NCI-H510A treated with DMSO at 0.1 percent for 48 hours (cell line): ENCODE data around the gene ADAT1.

Experiments
- DNase-seq: peaks from one replicate; lab custom pipeline; 2025; lab: John Stamatoyannopoulos, UW

The ADAT1 gene

DNA sequence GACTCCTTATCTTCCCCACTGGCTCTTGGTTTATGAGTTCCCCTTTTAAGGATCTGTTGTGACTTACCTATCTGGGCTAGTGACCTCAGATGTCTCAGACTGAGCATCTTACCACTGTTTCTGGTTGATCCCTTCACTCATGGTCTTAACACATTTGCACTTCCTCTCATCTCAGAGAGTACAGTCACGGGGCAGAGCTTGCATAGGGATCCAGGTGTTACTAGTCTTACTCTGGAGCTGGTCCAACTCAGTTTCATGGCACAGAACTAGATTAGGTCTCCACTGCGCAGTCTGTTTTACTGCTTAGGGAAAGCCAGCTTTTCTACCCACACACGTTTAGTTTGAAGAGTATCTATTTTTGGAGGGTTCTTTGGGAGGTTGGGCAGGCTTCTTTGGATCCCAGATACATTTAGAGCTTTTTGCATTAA lies 46.7 kb downstream of the ADAT1 start:
- no peak for DNase-seq

DNA sequence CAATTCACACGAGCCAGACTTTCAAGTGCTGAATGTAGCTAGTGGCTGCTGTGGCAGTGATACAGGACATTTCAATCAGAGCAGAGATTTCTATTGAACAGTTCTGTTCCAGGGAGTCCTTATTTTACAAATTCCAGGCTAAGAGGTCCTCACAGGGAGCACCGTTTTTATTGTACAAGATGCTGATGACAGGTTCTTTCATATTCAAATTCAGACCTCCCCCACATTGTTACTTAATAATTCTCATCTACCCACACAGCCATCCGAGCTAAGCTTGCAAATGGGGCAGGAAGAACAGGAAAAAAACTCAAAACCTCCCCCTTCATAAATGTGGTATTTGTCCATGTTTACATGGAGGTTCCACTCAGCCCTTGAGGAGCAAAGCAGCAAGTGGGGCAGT lies 47.1 kb downstream of the ADAT1 start:
- DNase-seq = no peak

DNA sequence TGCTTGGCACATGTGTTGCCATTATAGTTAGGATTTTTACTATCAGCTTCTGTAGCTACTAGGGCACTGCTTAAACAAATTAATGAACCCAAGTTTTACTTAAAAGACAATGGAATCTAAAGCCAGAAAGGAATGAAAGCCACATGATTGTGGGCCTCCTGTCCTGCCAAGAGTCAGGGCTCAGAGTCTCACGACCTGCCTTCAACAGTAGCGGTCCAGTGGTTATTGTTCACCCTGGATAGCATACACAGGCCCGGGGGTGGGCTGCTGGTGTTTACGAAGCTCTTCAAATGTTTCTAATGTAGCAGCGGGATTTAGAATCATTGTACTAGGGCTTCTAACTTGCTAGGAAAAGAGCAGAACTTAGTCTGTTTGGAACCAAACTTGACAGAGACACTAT lies 49.1 kb downstream of the ADAT1 start:
- no peak for DNase-seq

DNA sequence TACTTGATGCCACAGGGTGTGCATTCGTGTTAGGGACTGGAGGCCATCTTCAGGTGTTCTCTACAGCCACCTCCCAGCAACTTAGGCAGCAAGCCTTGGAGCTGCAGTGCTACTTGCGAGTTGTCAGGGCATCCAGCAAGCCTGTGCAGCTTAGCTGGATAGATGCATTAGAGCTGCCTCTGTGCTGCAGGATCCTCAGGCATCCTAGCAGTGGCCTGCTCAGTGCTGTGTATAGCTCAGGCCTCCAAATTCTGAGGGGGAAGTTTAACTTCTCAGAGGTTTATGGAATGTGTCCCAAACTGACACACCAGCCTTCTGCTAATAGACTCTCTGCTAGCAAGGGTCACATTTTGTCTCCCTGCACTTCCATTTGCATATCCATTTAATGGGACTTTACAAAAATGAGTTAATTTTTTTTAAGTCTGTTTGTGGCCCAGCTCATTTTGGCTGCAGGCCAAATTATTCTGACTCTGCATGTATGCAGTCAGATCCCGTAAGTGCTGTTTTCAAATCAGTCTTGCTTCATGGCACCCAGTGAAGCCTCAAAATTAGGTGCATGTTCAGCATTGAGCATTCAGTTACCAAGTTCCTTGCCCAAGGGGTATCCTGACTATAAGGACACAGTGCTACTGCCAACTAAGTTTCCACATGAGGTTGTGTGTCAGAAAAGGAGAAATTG lies 50.1 kb downstream of the ADAT1 start:
- DNase-seq = no peak

DNA sequence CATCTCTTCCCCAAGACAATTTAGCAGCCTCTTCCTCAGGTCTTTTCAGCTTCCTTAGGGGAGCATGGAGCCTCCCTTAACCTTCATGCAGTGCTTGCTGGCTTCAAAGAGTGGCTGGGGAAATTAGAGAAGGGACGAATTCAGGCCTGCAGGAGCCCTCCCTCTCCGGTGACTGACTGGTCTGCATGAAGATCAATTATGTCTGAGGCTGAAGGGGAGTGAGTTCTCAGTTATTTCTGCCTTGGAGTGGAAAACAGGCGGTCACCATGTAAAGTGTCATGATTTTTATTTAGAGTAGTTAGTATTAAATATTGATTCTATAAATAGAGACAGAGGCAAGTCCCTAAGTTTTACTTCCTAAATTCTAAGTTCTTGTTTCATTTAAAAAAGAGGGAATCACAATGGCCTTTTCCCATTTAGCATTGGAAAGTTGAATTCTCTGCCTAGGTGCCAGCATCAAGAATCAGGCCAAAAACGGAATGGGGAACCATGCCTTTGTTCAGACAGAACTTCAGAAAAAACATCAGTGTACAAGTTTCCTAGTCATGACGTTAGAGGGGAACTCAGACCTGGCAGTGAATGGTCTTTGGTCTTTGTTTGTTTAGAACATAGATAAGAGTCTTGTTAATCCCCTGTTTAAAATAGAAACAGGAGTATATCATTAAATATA lies 52.5 kb downstream of the ADAT1 start:
- no peak for DNase-seq

DNA sequence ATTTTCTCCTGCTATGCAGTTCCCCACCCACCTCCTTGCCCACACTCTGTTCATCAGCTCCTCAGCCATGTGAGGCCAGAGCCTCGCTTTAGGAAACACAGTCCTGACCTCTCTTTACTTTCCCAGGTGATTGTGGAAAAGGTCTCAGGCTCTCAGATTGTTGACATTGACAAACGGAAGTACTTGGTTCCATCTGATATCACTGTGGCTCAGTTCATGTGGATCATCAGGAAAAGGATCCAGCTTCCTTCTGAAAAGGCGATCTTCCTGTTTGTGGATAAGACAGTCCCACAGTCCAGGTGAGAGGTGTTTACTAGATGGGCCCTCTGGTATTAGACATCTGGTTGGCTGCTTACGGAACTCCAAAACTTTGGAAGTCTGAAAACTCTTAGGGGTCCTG lies 55.2 kb downstream of the ADAT1 start:
- no peak for DNase-seq

DNA sequence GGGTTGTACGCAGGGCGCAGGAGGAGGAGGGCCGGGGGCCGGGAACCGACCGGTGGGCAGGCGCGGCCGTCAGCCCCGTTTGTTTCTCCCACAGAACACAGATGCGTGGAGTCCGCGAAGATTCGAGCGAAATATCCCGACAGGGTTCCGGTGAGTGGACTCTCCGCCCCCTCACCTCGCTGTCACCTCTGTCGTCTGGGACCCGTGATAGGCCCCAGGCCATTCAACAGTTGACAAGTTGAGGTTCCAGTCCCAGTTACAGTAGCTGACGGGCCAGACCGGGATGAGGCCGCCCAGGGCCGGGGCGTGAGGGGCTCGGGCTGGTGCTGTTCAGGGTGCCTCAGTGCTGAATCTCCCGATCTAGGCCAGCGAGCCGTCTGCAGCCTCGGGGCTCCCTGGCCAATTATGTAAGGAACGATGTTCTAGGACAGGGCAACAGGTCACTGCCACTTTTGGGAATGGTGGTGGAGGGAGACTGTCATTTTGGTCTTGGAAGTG lies 56.3 kb downstream of the ADAT1 start:
- no peak for DNase-seq

DNA sequence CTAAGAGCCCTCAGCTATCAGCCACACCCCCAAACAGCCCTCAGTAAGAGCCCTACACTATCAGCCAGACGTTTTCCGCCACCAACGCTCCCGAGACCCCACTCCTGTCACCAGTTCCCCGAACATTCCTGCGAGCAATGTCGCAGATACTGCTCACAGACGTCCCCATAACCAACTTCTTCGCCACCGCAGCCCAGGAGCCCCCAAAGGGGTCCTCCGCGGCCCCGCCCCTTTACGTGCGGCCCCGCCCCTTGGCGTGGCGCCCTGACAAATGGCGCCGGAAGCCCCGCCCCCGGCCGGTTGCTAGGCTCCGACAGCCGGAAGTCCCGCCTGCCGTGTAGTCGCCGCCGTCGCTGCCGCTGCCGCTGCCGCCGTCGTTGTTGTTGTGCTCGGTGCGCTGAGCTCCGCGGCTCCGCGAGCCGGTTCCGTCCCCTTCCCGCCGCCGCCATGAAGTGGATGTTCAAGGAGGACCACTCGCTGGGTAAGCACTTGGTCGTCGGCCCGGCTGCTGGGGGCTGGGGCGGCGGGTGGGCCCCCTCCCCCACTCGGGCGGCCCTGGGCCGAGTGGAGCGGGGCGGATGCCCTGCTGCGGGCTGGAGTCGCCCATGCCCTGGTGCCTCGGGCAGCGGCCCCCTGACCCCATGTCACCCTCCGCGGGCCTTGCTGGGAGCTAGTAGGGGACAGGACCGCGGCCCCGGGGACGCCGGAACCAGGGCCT lies 56.9 kb downstream of the ADAT1 start, which contains the start of gene GABARAPL2:
TSS of gene GABARAPL2 (plus strand) at position 340 of the 718 bp plus-strand sequence. CDS start at position 448, 108 bp downstream.
- peak; percentile 51 for DNase-seq

DNA sequence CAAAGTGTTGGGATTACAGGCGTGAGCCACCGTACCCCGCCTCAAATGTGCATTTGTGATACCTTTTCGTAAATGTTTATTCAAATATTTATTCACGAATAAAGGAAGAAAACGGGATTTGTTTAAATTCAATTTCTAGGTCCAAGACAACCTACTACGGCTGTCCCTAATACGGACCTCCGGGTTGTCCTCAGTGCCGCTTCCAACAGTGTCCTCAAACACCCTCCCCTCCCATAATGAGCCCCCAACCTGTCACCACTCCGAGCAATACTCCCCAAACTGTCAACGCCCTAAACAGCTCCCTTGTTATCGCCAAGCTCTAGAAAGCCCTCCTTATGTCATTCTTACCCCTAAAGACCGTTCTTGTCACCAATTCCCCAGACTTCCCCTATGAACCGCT lies 57.4 kb downstream of the ADAT1 start:
- DNase-seq = no peak

DNA sequence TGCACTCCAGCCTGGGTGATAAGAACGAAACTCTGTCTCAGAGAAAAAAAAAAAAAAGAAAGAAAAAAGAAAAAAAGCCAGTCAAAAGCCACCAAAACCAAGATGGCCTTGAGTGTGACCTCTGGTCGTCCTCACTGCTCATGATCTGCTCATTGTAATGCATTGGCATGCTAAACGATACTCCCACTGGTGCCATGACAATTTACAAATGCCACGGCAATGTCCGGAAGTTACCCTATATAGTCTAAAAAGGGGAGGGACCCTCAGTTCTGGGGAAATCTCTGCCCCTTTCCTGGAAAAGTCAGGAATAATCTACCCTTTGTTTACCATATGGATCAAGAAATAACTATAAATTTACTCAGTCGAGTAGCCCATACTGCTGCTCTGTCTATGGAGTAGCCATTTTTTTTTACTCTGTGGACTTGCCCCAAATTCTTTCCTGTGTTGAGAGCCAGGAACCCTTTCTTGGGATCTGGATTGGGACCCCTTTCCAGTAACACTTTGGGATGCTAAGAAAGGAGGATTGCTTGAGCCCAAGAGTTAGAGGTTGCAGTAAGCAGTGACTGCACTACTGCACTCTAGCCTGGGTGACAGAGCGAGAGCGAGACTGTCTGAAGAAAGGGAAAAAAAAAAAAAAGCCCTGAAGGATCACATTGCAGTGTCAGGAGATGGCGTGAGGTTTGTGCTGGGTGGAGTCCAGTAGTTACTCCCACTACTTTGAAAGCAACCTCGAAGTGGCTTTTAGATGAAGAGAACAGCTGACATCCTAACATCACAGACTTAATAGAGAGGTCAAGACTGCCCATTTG lies 63.3 kb downstream of the ADAT1 start:
- no peak for DNase-seq

DNA sequence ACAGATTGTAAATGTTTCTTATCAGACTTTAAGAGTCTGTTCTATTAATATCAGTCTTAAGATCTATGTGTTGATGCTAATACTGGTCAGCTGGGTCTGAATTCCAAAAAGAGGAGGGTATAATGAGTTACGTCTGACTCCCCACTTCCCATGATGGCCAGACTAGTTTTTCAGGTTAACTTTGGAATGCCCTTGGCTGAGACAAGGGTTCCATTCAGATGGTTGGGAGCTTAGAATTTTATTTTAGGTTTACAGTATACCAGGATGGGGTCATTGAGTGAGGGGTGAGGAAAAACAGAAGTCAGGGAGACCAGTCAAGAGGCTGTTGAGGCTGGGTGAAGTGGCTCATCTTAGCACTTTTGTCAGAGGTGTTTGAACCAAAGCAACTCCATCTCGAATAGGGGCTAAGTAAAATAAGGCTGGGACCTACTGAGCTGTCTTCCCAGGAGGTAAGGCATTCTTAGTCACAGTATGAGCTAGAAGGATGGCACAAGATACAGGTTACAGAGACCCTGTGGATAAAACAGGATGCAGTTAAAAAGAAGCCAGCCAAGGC lies 64.2 kb downstream of the ADAT1 start:
- no peak for DNase-seq

DNA sequence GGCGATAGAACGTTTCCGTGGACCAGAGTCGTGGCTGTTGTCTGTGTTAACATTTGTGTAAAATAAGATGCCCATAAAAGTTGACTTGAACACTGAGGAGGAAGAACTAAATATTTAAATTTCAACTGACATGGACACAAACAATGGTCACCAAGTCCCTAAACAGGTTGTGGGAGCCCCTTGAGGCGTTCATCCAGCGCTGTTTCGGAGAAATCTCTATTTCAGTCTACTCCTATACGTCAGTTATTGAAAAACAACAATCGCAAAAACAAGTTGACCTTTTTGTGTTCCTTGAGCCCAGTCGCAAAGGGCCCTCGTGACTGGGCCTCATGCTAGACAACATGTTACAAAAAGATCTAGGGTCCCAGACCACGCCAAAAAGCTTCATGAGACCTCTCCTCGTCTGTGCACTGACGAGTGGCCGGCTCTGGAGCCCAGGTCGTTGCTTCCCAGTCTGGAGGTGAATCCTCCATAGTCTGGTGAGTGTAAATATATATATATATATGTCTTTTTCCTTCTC lies 66.6 kb downstream of the ADAT1 start:
- DNase-seq = no peak

DNA sequence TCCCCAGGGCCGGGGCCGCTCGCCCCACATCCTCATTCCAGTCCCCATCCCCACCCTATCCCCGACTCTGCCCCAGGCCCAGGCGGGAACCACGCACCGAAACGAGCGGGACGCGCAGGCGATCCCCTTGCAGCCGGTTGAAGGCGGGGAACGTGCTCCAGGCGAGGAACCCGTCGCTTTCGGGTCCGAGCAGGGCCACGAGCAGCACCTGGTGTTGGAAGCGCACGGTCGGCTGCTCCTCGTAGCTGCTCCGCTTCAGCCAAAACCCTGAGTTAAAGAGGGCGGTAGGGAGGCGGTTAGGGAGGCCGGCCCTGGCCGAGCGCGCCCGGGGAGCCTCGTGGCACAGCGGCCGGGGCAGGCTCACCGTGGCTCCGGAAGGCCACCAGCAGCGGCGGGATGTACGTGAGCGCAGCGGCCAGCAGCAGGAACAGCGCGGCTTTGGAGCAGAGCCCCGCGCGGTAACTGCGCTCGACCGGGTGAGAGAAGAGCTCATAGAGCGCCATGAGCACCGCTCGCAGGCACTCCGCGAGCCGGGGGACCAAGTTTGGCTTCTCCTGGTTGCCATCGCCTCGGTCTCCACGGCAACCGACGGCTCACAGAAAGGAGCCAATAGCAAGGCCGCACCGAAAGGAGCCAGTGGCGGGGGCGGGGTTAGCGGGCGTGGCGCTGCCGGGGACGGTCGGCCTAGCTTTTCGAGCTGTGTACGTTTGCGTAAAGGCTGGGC lies 67.2 kb downstream of the ADAT1 start, which contains the start of gene TMEM231:
TSS of gene TMEM231 (minus strand) at position 546 of the 724 bp plus-strand sequence. CDS start at position 503, 43 bp downstream.
- DNase-seq = peak; percentile 82

DNA sequence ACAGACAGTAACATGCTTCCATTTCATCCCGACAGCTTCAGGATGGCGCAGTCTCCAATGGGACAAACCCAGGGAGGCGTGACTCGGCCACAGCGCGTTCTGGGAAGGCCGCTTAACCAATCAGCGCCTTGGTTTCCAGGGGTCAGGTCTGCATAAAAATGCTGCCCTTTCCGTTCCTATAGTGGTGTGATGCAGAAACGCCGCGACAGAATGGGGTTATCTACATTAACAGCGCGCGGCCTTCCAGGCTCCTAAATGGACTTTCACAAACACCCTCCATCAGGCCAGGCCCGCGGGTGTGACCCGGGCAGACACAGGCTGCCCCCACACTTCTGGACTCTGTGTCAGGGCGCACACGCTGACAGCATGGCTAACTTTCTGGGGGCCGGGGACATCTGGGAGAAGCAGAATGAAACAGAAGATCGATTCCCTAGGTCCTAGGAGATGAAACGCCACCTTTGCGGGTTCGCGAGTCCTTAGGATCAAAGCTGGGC lies 67.8 kb downstream of the ADAT1 start:
- DNase-seq = peak; percentile 69

DNA sequence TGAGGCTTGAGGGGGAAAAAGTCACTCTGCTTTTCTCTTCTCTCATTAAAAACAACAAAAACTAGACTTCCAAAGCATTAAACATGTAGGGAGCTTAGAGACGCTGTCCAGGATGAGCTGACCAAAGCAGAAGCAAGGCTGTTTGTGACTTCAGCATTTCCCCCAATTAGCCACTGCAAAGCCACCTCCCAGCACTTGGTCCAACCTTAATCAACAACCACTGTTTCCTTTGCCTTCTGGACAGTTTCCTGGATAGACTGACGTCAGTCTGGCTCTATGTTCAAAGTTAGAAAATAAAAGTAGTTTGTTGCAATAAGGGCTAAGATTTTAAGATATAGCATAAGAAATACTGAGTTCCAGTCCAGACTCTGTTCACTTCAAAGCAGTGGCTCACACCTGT lies 70.1 kb downstream of the ADAT1 start:
- DNase-seq = no peak

DNA sequence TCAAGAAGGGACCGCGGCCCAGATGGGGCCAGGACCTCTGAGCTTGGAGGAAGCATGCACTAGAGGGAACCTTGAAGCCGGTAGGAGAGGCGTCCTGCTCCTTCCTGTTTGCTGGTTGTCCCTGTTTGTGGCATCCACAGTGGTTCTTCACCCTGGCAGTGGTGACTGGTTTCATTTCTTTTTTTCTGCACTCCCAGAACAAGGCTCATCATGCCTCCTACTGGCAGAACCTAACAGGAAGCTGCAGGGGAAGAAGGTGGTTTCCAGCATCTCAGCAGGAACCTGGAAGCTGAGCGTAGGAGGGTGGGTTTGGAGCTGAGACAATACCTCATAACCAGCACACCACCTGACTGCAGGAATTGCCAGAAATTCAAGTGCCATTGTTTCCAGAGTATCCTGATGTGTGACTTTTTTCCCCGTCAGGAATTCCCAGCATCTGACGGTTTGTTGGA lies 72.8 kb downstream of the ADAT1 start:
- DNase-seq = no peak
